ENCODE results near the gene SUN3. TPM values are rescaled to one million over a fixed set of nuclear protein-coding genes. Genes with fewer than 3 reads are reported as not detected.

SUN3 gene
- total RNA-seq, 2 donors from 2014 or later, result not detected

- no peak for TF ChIP-seq CTCF (conservative IDR thresholded peaks at IDR 0.05)
- no peaks in the 10 kb centered on the region for H3K27me3 ChIP-seq (ENCODE audit: control insufficient read depth, insufficient read depth, low read length, poor library complexity, severe bottlenecking)
- H3K9me3 ChIP-seq (ENCODE audit: control insufficient read depth, low read length), result no peaks in the 10 kb centered on the region
- H3K4me1 ChIP-seq (ENCODE audit: control insufficient read depth, insufficient read depth, low read length), result peaks cover 6% of the 10 kb centered on the region
- no peak overlapping the region for H3K9ac ChIP-seq (ENCODE audit: extremely low read depth, low read length, poor library complexity, severe bottlenecking)
- Mint-ChIP-seq H3K27ac (peak overlapping the region; percentile 96), H3K27me3 (ENCODE audit: insufficient read depth) (no peaks in the 10 kb centered on the region), H3K4me1 (peaks cover 8% of the 10 kb centered on the region), H3K9me3 (no peaks in the 10 kb centered on the region), H3K36me3 (ENCODE audit: low read depth) (peaks cover 32% of the 10 kb centered on the region), H3K4me3 (peak overlapping the region; percentile 89)
- no peak for DNase-seq
- WGBS, 2 experiments (ENCODE audit: insufficient coverage in 1 of 2, insufficient read length in 1 of 2), result 80 to 81% methylated on average over 1 to 5 of the region's 7 CpGs
- H3K27ac ChIP-seq (ENCODE audit: low read depth, low read length), result no peak overlapping the region
- H3K36me3 ChIP-seq (ENCODE audit: control insufficient read depth, insufficient read depth, low read length), result peaks cover 36% of the 10 kb centered on the region
- H3K4me3 ChIP-seq (ENCODE audit: low read length), result peak overlapping the region; percentile 99
Observed at GRCh38 chr7:47979832-47980181, 49.1 kb downstream of the SUN3 start.

GRCh38 chr7:47979145-47979831, 49.6 kb downstream of the SUN3 start, which contains the start of gene HUS1:
HUS1 (minus strand) TSS chr7:47979615; CDS start chr7:47979519, 96 bp downstream.
- H3K9ac ChIP-seq (ENCODE audit: extremely low read depth, low read length, poor library complexity, severe bottlenecking), result peak within 1 kb of the TSS; percentile 77
- peak within 1 kb of the TSS; percentile 86 for H3K27ac ChIP-seq (ENCODE audit: low read depth, low read length)
- peaks cover 6% of the 10 kb centered on the region for H3K4me1 ChIP-seq (ENCODE audit: control insufficient read depth, insufficient read depth, low read length)
- peaks cover 8% of the 10 kb centered on the region for H3K4me1 Mint-ChIP-seq
- no peaks in the 10 kb centered on the region for H3K9me3 ChIP-seq (ENCODE audit: control insufficient read depth, low read length)
- peak; percentile 98 for DNase-seq
- peaks cover 41% of the 10 kb centered on the region for H3K36me3 ChIP-seq (ENCODE audit: control insufficient read depth, insufficient read depth, low read length)
- peak within 1 kb of the TSS; percentile 96 for H3K27ac Mint-ChIP-seq
- no peaks in the 10 kb centered on the region for H3K27me3 Mint-ChIP-seq (ENCODE audit: insufficient read depth)
- no peaks in the 10 kb centered on the region for H3K27me3 ChIP-seq (ENCODE audit: control insufficient read depth, insufficient read depth, low read length, poor library complexity, severe bottlenecking)
- H3K9me3 Mint-ChIP-seq, result no peaks in the 10 kb centered on the region
- H3K36me3 Mint-ChIP-seq (ENCODE audit: low read depth), result peaks cover 37% of the 10 kb centered on the region
- H3K4me3 ChIP-seq (ENCODE audit: low read length), result peak within 1 kb of the TSS; percentile 99
- WGBS, 2 experiments (ENCODE audit: insufficient coverage in 1 of 2, insufficient read length in 1 of 2), result 0 to 1% methylated on average over 10 to 62 of the region's 62 CpGs
- H3K4me3 Mint-ChIP-seq, result peak within 1 kb of the TSS; percentile 89
- no peak for TF ChIP-seq CTCF (conservative IDR thresholded peaks at IDR 0.05)

GRCh38 chr7:47978790-47979144, 50.1 kb downstream of the SUN3 start:
- peaks cover 42% of the 10 kb centered on the region for H3K36me3 Mint-ChIP-seq (ENCODE audit: low read depth)
- WGBS, 2 experiments (ENCODE audit: insufficient coverage in 1 of 2, insufficient read length in 1 of 2), result 30 to 49% methylated on average over 4 of the region's 4 CpGs
- Histone ChIP-seq H3K36me3 (ENCODE audit: control insufficient read depth, insufficient read depth, low read length) (peaks cover 46% of the 10 kb centered on the region), H3K4me3 (ENCODE audit: low read length) (peak overlapping the region; percentile 99), H3K4me1 (ENCODE audit: control insufficient read depth, insufficient read depth, low read length) (peaks cover 6% of the 10 kb centered on the region), H3K9me3 (ENCODE audit: control insufficient read depth, low read length) (no peaks in the 10 kb centered on the region), H3K27ac (ENCODE audit: low read depth, low read length) (no peak overlapping the region), H3K27me3 (ENCODE audit: control insufficient read depth, insufficient read depth, low read length, poor library complexity, severe bottlenecking) (no peaks in the 10 kb centered on the region), H3K9ac (ENCODE audit: extremely low read depth, low read length, poor library complexity, severe bottlenecking) (peak overlapping the region; percentile 77)
- H3K9me3 Mint-ChIP-seq, result no peaks in the 10 kb centered on the region
- peaks cover 8% of the 10 kb centered on the region for H3K4me1 Mint-ChIP-seq
- H3K4me3 Mint-ChIP-seq, result peak overlapping the region; percentile 89
- no peaks in the 10 kb centered on the region for H3K27me3 Mint-ChIP-seq (ENCODE audit: insufficient read depth)
- H3K27ac Mint-ChIP-seq, result peak overlapping the region; percentile 79
- DNase-seq, result no peak
- TF ChIP-seq CTCF (conservative IDR thresholded peaks at IDR 0.05), result no peak
